MM.1S (cell line): Measurements from ENCODE around the gene IER5.

ENCODE experiments used
- DNase-seq: peaks from one replicate; pipeline ENCODE4 v3.0.0-alpha.2; 2015
- H2AFZ ChIP-seq: fragments of 300-600 bp; sonication (generic); 2 replicates; pipeline ENCODE4 v1.6.0; 2016; ENCODE audit warnings: antibody characterized with exemption, low read length
- H3F3A ChIP-seq: fragments of 300-600 bp; sonication (generic); 2 replicates; pipeline ENCODE4 v1.6.1; 2016; ENCODE audit warnings: mild to moderate bottlenecking, antibody characterized with exemption, low read length, moderate library complexity, mixed read lengths; ENCODE audit not compliant: insufficient read depth
- H3K27ac ChIP-seq: fragments of 300-600 bp; sonication (generic); 2 replicates; pipeline ENCODE4 v1.5.1; 2016; ENCODE audit warnings: mild to moderate bottlenecking, low read length
- H3K27me3 ChIP-seq: fragments of 300-600 bp; sonication (generic); replicated peaks from 2 replicates; pipeline ENCODE4 v1.6.0; 2016; ENCODE audit warnings: low read length; ENCODE audit not compliant: insufficient read depth
- H3K36me3 ChIP-seq: fragments of 300-600 bp; sonication (generic); replicated peaks from 2 replicates; pipeline ENCODE4 v1.6.1; 2016; ENCODE audit warnings: mild to moderate bottlenecking, low read length, mixed read lengths; ENCODE audit not compliant: insufficient read depth
- H3K4me1 ChIP-seq: fragments of 300-600 bp; sonication (generic); 2 replicates; pipeline ENCODE4 v1.6.1; 2016; ENCODE audit warnings: low read length, mixed read lengths
- H3K4me2 ChIP-seq: fragments of 300-600 bp; sonication (generic); 2 replicates; pipeline ENCODE4 v1.6.0; 2016; ENCODE audit warnings: low read depth, low read length
- H3K4me3 ChIP-seq: fragments of 300-600 bp; sonication (generic); 2 replicates; pipeline ENCODE4 v1.5.1; 2016; ENCODE audit warnings: low read length, mixed read lengths
- H3K79me2 ChIP-seq: fragments of 300-600 bp; sonication (generic); 2 replicates; pipeline ENCODE4 v1.6.1; 2016; ENCODE audit warnings: mixed run types, low read length, mixed read lengths
- H3K9ac ChIP-seq: fragments of 300-600 bp; sonication (generic); 2 replicates; pipeline ENCODE4 v1.6.1; 2016; ENCODE audit warnings: low read length, mixed read lengths
- H3K9me2 ChIP-seq: fragments of 300-600 bp; sonication (generic); replicated peaks from 2 replicates; pipeline ENCODE4 v1.6.1; 2016; ENCODE audit warnings: mild to moderate bottlenecking, low read length, mixed read lengths; ENCODE audit not compliant: insufficient read depth
- H3K9me3 ChIP-seq: fragments of 300-600 bp; sonication (generic); replicated peaks from 2 replicates; pipeline ENCODE4 v1.6.1; 2016; ENCODE audit warnings: mild to moderate bottlenecking, low read length, mixed read lengths; ENCODE audit not compliant: insufficient read depth
- H4K20me1 ChIP-seq: fragments of 300-600 bp; sonication (generic); 2 replicates; pipeline ENCODE4 v1.6.1; 2016; ENCODE audit warnings: mild to moderate bottlenecking, low read length, moderate library complexity, mixed read lengths; ENCODE audit not compliant: insufficient read depth
- CTCF ChIP-seq: fragments of 300-600 bp; sonication (generic); IDR thresholded peaks from 2 replicates; pipeline ENCODE4 v1.5.1; 2016; ENCODE audit warnings: antibody characterized with exemption, low read length, mixed read lengths
- EZH2 ChIP-seq: fragments of 300-600 bp; sonication (generic); optimal IDR thresholded peaks from 2 replicates; pipeline ENCODE3; 2017; ENCODE audit warnings: low read depth, mild to moderate bottlenecking, antibody characterized with exemption, low read length, mixed read lengths
- EZH2phosphoT487 ChIP-seq: fragments of 300-600 bp; sonication (generic); IDR thresholded peaks from 2 replicates; pipeline ENCODE4 v1.6.1; 2018; ENCODE audit warnings: antibody characterized with exemption, low read length

The IER5 gene

GRCh38 chr1:181084606-181084969 lies 3.9 kb upstream of the IER5 start:
- Histone ChIP-seq H4K20me1 (no peaks in the 10 kb centered on the region), H3K9ac (no peak overlapping the region), H3K4me3 (no peak overlapping the region), H3K9me3 (no peaks in the 10 kb centered on the region), H3K36me3 (no peaks in the 10 kb centered on the region), H3K79me2 (peaks cover 8% of the 10 kb centered on the region), H3K4me1 (0 out of 2 replicates have a peak, but pooled peaks cover 9% of the 10 kb centered on the region), H3K9me2 (no peaks in the 10 kb centered on the region), H2AFZ (no peak overlapping the region), H3K4me2 (no peak overlapping the region), H3K27me3 (no peaks in the 10 kb centered on the region), H3K27ac (no peak overlapping the region), H3F3A (peaks cover 4% of the 10 kb centered on the region; the same call in 1 of the 2 replicates)
- TF ChIP-seq EZH2phosphoT487: no peak
- no peak for TF ChIP-seq EZH2
- TF ChIP-seq CTCF: no peak
- no peak for DNase-seq

GRCh38 chr1:181086091-181086490 lies 2.4 kb upstream of the IER5 start:
- no peak for DNase-seq
- Histone ChIP-seq H3K9me2 (no peaks in the 10 kb centered on the region), H2AFZ (no peak overlapping the region), H3K27ac (no peak overlapping the region), H3K4me1 (peaks cover 12% of the 10 kb centered on the region), H3K79me2 (peaks cover 23% of the 10 kb centered on the region), H3F3A (peaks cover 15% of the 10 kb centered on the region), H3K4me3 (no peak overlapping the region), H3K36me3 (no peaks in the 10 kb centered on the region), H3K4me2 (no peak overlapping the region), H3K9ac (no peak overlapping the region), H3K9me3 (no peaks in the 10 kb centered on the region), H3K27me3 (no peaks in the 10 kb centered on the region), H4K20me1 (no peaks in the 10 kb centered on the region)
- TF ChIP-seq EZH2phosphoT487 (no peak), CTCF (no peak), EZH2 (no peak)

GRCh38 chr1:181086926-181087325 lies 1.6 kb upstream of the IER5 start:
- no peak overlapping the region for H3K27ac ChIP-seq
- H3K9ac ChIP-seq: no peak overlapping the region
- H3K9me3 ChIP-seq: no peaks in the 10 kb centered on the region
- no peak overlapping the region for H3K4me3 ChIP-seq
- H3K79me2 ChIP-seq: peaks cover 31% of the 10 kb centered on the region
- no peak overlapping the region for H2AFZ ChIP-seq
- DNase-seq: no peak
- peaks cover 15% of the 10 kb centered on the region for H3F3A ChIP-seq
- H3K4me1 ChIP-seq: peaks cover 20% of the 10 kb centered on the region
- no peaks in the 10 kb centered on the region for H4K20me1 ChIP-seq
- H3K9me2 ChIP-seq: no peaks in the 10 kb centered on the region
- no peaks in the 10 kb centered on the region for H3K36me3 ChIP-seq
- H3K4me2 ChIP-seq: no peak overlapping the region
- no peaks in the 10 kb centered on the region for H3K27me3 ChIP-seq
- TF ChIP-seq EZH2: no peak
- no peak for TF ChIP-seq CTCF
- TF ChIP-seq EZH2phosphoT487: no peak
